Effector memory CD8-positive, alpha-beta T cell (primary cell): ENCODE results near the gene PSAT1.

ENCODE experiments used
- ATAC-seq: fragments of 150-1000 bp; cut with Tn5 transposase; replicated peaks from 2 replicates; pipeline ENCODE4 v1.10.0; 2021; ENCODE audit warnings: mild to moderate bottlenecking, moderate library complexity
- DNase-seq, 3 experiments: peaks; one replicate each; pipeline ENCODE4 v3.0.0; 2021
- H3K27ac Mint-ChIP-seq, 2 donors: one replicate each; pipeline ENCODE4 v1.8.0; 2022; ENCODE audit warnings: mild to moderate bottlenecking in 2 of 2, mixed read lengths in 2 of 2, moderate library complexity in 2 of 2
- H3K27me3 Mint-ChIP-seq, 2 donors: one replicate each; pipeline ENCODE4 v1.8.0; 2022; ENCODE audit warnings: mixed read lengths in 2 of 2
- H3K36me3 Mint-ChIP-seq: one replicate; pipeline ENCODE4 v1.8.0; 2022; ENCODE audit warnings: mild to moderate bottlenecking, moderate library complexity, mixed read lengths; ENCODE audit not compliant: insufficient read depth
- H3K4me1 Mint-ChIP-seq, 2 donors: one replicate each; pipeline ENCODE4 v1.8.0; 2022; ENCODE audit warnings: low read depth in 2 of 2, mixed read lengths in 2 of 2
- H3K4me3 Mint-ChIP-seq, 2 donors: one replicate each; pipeline ENCODE4 v1.8.0; 2022; ENCODE audit warnings: mild to moderate bottlenecking in 2 of 2, mixed read lengths in 2 of 2, moderate library complexity in 2 of 2
- H3K9me3 Mint-ChIP-seq, 2 donors: one replicate each; pipeline ENCODE4 v1.8.0; 2022; ENCODE audit warnings: mixed read lengths in 2 of 2
- total RNA-seq, 9 experiments: gene quantifications; one replicate each; lab custom pipeline; 2026; lab: John Stamatoyannopoulos, UW

The PSAT1 gene
- 3.5 to 299 (median 43.9) reads per million in 9 experiments for total RNA-seq

DNA sequence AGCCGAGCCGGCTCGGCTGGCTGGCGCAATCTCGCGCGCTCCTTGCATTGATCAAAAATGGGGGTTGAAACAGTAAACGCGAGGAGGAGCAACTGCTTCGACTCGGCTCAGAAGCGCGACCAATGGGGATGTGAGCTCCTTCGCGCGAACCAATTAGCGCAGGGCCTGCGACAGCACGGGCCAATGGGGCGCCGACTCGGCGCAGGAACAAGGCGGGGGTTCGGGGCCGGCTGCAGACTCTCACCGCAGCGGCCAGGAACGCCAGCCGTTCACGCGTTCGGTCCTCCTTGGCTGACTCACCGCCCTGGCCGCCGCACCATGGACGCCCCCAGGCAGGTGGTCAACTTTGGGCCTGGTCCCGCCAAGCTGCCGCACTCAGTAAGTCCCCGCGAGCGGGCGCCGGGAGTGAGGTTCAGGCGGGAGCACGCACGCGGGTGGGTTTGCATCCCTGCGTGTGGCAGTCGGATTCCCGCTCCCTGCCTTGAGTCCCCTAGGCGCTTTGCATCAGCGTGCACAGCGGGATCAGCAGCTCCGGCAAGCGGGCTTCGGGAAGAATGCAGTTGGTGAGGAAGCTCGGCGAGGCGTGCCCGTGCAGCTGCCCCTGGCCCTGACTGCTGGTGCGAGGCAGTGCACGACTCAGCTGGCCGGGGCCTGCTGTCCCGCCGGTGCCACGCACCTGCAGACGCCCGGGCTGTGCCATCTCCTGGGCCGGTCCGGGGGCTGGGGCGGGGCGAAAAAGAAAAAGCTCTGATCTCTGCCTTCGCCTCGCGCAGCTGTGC, at the start of gene PSAT1:
TSS of gene PSAT1 (plus strand) at position 233 of the 779 bp plus-strand sequence. CDS start at position 319, 86 bp downstream.
- peak within 1 kb of the TSS; percentile 77 to 82 for H3K27ac Mint-ChIP-seq
- peak within 1 kb of the TSS; percentile 85 to 93 for H3K4me3 Mint-ChIP-seq
- peaks cover 17 to 22% of the 10 kb centered on the region in 2 donors for H3K4me1 Mint-ChIP-seq
- no peaks in the 10 kb centered on the region for H3K27me3 Mint-ChIP-seq
- DNase-seq (peak; percentile 73 to 79 (median 75)), ATAC-seq (peak; percentile 97)
- no peaks in the 10 kb centered on the region for H3K9me3 Mint-ChIP-seq
- peaks cover 8% of the 10 kb centered on the region for H3K36me3 Mint-ChIP-seq

DNA sequence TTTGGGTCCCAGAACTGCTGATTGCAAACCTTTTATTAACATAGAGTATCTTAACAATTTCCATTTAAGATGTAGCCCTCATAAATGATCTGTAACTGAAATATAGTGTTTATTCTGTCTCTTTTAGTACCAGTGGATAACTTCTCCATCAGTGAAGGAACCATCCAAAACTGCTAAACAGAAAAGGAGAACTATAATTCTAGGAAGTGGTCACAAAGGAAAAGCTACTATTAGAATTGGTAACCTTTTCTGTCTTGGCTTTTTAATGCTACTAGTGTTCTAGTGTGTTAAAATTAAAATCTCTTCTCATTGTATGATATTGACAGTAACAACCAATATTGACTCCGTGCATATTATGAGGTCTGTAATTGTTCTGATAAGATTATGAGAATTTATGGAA, 48.3 kb upstream of the PSAT1 start:
- no peak overlapping the region for H3K4me3 Mint-ChIP-seq

DNA sequence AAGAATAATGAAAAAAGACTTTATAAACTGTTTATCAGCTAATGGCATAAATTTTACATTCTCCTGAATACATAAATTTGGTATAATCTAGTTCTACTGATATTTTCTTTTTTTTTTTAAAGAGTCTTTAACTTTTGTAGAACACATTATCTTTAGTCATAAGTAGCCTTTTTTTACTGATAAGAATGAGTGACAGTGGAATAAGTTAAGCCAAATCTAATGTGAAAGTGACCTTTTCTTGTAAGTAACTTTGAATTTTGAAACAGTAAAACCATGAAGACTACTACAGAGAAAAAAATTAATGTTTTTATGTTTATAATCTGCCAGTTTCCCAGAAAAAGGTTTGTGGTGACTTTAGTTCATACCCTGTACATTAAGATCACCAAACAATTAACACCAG, 47.4 kb upstream of the PSAT1 start:
- peaks cover 0 to 17% of the 10 kb centered on the region in 2 donors for H3K4me1 Mint-ChIP-seq
- H3K4me3 Mint-ChIP-seq = no peak overlapping the region
- no peak overlapping the region for H3K27ac Mint-ChIP-seq
- H3K36me3 Mint-ChIP-seq = peaks cover 46% of the 10 kb centered on the region
- no peak for DNase-seq
- H3K9me3 Mint-ChIP-seq = no peaks in the 10 kb centered on the region
- no peaks in the 10 kb centered on the region for H3K27me3 Mint-ChIP-seq
- ATAC-seq = no peak

More for the DNA sequence above, 48.3 kb upstream of the PSAT1 start:
- peaks cover 53% of the 10 kb centered on the region for H3K36me3 Mint-ChIP-seq
- peaks cover 0 to 17% of the 10 kb centered on the region in 2 donors for H3K4me1 Mint-ChIP-seq
- H3K9me3 Mint-ChIP-seq = no peaks in the 10 kb centered on the region
- DNase-seq (no peak), ATAC-seq (no peak)
- H3K27me3 Mint-ChIP-seq = no peaks in the 10 kb centered on the region
- H3K27ac Mint-ChIP-seq = peak overlapping the region; percentile 20 to 74

DNA sequence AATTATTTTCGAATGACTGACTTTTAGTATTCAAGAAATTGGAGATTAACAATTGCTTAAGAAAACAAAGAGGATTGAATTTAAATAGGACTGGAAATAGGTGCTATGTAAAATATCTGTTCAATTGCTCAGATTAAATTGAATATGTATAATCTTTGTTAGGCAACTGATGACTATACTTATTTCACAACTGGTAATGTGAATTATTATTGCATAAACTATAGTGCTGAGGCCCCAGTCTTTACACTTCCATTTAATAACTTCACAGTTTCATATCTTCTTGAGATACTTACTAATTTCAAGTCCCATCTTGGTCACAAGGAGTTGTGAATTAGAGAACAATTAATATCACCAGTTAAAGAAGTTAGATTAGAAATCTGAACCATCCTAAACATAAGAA, 44.3 kb upstream of the PSAT1 start:
- Mint-ChIP-seq H3K27me3 (no peaks in the 10 kb centered on the region), H3K9me3 (no peaks in the 10 kb centered on the region), H3K4me1 (peaks cover 0 to 9% of the 10 kb centered on the region in 2 donors), H3K36me3 (peaks cover 42% of the 10 kb centered on the region), H3K27ac (no peak overlapping the region), H3K4me3 (no peak overlapping the region)
- ATAC-seq (no peak), DNase-seq (no peak)

DNA sequence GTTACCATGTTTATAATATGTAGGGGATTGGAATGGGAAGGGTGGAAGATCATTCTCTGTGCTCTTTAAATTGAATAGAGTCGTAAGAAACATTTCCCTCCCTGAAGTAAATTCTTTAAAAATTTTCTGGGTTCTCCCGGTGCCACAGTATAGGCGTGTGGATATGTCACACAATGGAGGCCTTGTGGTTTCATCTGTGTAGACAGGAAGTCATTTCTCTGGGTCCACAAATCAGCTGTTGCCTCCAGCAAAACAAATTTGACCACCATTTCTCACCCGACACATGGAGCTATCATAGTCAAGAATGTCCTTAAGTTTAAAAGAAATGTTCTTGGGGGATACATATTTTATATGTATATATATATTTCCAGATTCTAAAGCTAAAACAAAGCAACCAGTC, 43.6 kb upstream of the PSAT1 start:
- Mint-ChIP-seq H3K4me1 (peaks cover 0 to 7% of the 10 kb centered on the region in 2 donors), H3K36me3 (peaks cover 36% of the 10 kb centered on the region), H3K4me3 (no peak overlapping the region), H3K27ac (no peak overlapping the region), H3K9me3 (no peaks in the 10 kb centered on the region), H3K27me3 (no peaks in the 10 kb centered on the region)
- DNase-seq (no peak), ATAC-seq (no peak)

DNA sequence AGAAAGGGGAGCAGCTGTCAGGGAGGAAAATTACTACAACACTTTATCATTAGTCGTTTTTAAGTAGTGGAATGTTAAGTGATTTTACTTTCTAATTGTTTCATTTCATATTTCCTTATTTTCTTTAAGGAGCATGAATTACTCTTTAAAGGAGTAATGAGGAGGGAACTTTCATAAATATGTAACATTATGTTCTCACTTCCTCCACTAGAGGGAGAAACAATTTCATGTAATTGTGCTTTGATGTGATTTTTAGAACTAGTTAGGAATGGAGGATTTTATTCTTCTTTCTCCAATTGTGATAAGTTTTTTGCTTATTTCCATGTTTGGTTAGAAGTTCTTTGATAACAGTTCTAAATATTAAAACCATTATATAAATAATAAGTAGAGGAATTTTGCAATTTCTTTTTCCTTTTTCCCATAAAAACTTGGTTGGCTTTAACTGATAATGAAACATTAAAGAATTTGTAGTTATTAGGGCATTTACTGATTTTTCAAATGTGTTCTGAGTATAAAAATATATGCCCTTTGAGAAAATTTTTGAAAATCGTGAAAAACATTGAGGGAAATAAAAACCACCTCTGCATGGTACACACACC, 35.4 kb upstream of the PSAT1 start:
- no peak for ATAC-seq
- Mint-ChIP-seq H3K4me1 (no peaks in the 10 kb centered on the region), H3K27me3 (no peaks in the 10 kb centered on the region), H3K4me3 (no peak overlapping the region), H3K9me3 (no peaks in the 10 kb centered on the region), H3K27ac (no peak overlapping the region), H3K36me3 (peaks cover 20% of the 10 kb centered on the region)
- no peak for DNase-seq

DNA sequence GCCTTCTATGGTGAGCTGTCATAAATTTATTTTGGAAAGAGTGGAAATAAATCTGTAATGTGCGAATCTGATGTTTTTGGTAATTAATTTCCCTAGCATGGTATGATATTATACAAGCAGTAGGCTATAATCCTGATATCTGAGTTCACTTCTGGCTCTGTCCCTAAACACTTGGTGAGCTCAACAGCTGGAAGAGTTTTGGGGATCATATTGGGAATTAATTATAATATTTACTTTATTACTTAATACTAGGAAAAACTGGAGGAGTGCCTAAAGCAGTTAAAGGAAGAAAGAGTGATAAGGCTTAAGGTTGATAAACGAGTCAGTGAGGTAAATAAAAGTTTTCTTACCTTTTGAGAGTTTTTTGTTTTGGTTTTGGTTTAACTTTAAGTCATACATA, 34.3 kb upstream of the PSAT1 start:
- no peaks in the 10 kb centered on the region for H3K9me3 Mint-ChIP-seq
- peaks cover 29% of the 10 kb centered on the region for H3K36me3 Mint-ChIP-seq
- no peak for DNase-seq
- no peaks in the 10 kb centered on the region for H3K4me1 Mint-ChIP-seq
- ATAC-seq = no peak
- no peaks in the 10 kb centered on the region for H3K27me3 Mint-ChIP-seq
- no peak overlapping the region for H3K4me3 Mint-ChIP-seq
- no peak overlapping the region for H3K27ac Mint-ChIP-seq

DNA sequence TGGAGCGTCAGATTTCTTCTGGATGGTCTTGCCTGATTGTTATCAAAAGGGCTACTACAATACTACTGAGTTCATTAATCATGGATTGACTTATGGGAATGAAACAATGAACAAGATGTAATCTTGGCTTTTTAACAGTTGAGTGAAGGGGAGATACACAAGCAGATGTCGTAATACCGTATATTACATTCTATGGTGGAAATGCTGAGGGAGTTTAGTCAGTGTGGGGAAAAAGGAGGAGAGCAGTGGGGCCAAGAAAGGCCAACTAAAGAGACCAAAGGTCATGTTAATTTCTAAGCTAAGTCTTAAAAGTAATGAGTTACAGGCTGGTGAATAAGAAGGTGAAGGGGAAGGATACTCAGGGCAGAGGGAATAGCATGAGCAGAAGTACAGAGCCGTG, 29.0 kb upstream of the PSAT1 start:
- Mint-ChIP-seq H3K27me3 (no peaks in the 10 kb centered on the region), H3K4me1 (no peaks in the 10 kb centered on the region), H3K27ac (no peak overlapping the region), H3K9me3 (no peaks in the 10 kb centered on the region), H3K36me3 (peaks cover 66% of the 10 kb centered on the region), H3K4me3 (no peak overlapping the region)
- no peak for ATAC-seq
- DNase-seq = no peak

DNA sequence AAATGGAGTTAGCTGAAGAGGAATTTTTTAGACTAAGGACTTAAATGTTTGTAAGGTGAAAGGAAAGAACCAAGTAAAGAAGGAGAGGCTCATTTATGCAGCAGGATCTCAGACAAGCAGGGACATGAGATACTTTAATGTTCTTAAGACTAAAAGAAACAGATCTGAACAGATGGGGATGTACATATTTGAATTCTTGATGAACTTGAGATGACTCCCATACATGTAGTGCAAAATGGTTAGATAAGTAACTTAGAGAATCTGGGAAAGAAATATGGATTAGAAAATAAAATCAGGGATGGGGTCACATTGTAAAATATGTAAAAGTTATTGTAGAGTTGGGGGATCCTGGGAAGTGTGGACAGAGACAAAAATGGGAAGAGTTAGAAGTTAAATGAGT, 27.1 kb upstream of the PSAT1 start:
- no peaks in the 10 kb centered on the region for H3K27me3 Mint-ChIP-seq

DNA sequence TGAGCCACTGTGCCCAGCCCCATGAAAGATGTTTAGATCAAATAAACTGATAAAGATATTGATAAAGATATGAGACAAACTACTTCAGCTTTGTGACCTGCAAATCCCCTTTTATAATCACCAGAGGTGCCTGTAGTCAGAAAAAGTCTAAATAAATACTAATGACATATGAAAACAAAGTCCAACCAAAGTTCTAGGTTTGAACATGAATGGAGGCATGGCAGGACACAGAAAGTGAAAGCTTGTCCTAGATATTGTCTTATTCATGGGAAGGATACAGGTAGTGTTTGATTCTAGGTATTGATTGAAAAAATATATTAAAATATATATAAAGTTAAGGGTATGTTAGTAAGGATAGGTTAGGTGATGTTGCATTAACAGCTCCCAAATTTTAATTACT, 24.6 kb upstream of the PSAT1 start:
- Mint-ChIP-seq H3K9me3 (no peaks in the 10 kb centered on the region), H3K36me3 (peaks cover 44% of the 10 kb centered on the region), H3K4me1 (no peaks in the 10 kb centered on the region), H3K27me3 (no peaks in the 10 kb centered on the region), H3K4me3 (no peak overlapping the region), H3K27ac (no peak overlapping the region)
- DNase-seq (no peak), ATAC-seq (no peak)

More for the DNA sequence above, 27.1 kb upstream of the PSAT1 start:
- Mint-ChIP-seq H3K4me1 (no peaks in the 10 kb centered on the region), H3K27ac (no peak overlapping the region), H3K4me3 (no peak overlapping the region), H3K9me3 (no peaks in the 10 kb centered on the region), H3K36me3 (peaks cover 57% of the 10 kb centered on the region)
- ATAC-seq (no peak), DNase-seq (no peak)

DNA sequence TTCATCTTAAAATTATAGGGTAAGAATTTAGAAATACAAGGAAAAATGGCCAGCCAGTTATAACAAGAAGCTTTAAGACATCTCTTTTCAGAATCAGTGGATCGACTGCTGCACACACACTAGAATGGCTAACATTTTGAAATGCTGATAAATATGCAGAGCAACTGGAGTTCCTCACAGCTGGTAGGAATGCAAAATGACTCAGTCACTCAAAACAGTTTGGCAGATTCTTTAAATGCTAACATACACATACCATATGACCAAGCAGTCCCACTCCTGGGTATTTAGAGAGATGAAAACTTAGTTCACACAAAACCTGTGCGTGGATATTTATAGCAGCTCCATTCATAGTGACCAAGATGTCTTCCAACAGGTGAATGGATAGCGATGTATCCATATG, 23.2 kb upstream of the PSAT1 start:
- Mint-ChIP-seq H3K27me3 (no peaks in the 10 kb centered on the region), H3K4me3 (no peak overlapping the region), H3K27ac (no peak overlapping the region), H3K4me1 (no peaks in the 10 kb centered on the region), H3K9me3 (no peaks in the 10 kb centered on the region), H3K36me3 (peaks cover 29% of the 10 kb centered on the region)
- no peak for ATAC-seq
- no peak for DNase-seq

DNA sequence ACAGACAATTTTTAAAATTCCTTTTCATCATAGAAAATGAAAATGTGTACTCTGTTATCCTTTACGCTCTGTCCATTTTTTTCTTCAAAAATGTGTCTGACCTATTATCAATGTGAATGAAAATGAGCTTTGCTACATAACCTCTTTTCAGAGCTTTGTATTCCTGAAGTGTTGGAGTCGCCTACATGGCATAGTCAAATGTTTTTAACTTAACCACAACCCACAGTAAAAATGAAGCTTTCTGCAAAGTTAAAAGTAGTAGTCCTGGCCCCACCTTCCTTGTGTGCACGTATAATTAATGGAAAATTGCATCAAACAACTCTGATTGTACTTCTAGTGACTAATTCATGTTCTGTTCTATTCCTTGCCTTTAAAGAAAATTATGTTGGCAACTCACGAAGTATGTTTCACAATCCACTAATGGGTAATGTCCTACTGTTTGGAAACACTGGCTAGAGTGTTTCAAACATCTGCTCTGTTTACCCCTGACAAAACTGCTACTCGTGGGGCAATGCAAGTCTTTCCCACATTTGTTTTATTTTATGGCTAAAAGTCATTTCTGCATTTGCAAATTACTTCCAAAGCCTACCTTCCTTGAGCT, 18.6 kb upstream of the PSAT1 start:
- Mint-ChIP-seq H3K36me3 (peaks cover 3% of the 10 kb centered on the region), H3K9me3 (no peaks in the 10 kb centered on the region), H3K4me3 (no peak overlapping the region), H3K4me1 (no peaks in the 10 kb centered on the region), H3K27ac (no peak overlapping the region), H3K27me3 (no peaks in the 10 kb centered on the region)
- no peak for ATAC-seq
- DNase-seq = no peak

DNA sequence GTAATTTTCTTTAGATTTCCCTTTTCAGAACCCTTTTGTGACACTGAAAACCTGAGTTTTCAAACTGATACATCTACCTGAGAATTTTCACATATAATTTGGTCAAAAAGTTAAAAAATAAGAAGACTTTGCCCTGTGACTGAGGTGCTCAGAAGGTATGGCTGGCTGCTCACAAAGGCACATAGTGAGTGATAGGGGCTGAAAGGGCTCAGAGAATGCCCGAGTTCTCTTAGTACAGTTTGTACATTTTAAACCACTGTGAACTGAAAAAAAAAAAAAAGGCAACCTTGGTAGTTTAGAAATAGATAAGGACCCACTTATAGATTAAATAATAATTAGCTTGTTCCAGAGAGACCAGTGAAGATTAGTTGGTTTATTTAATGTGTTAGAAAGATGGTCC, 18.1 kb upstream of the PSAT1 start:
- Mint-ChIP-seq H3K9me3 (no peaks in the 10 kb centered on the region), H3K27ac (no peak overlapping the region), H3K4me1 (no peaks in the 10 kb centered on the region), H3K27me3 (no peaks in the 10 kb centered on the region), H3K4me3 (no peak overlapping the region), H3K36me3 (peaks cover 3% of the 10 kb centered on the region)
- DNase-seq = no peak
- no peak for ATAC-seq
